A673 (cell line): ENCODE data around the gene UBASH3B. TPM values are rescaled to one million over a fixed set of nuclear protein-coding genes. Genes with fewer than 3 reads are reported as not detected.

Experiments
- BruUV-seq: library from RNA; stranded (reverse); fragments of 400-500 nt; replicated peaks from 2 replicates; lab custom pipeline; 2021; lab: Mats Ljungman, UMichigan
- CTCF ChIA-PET: fragments of 300-600 bp; sonication (Branson Sonifier 250); formaldehyde crosslinking; loops from one replicate; lab custom pipeline; 2022; ENCODE audit warnings: antibody characterized with exemption; lab: Charles Lee
- POLR2A ChIA-PET: fragments of 300-600 bp; sonication (Branson Sonifier 250); formaldehyde crosslinking; loops from one replicate; lab custom pipeline; 2022; ENCODE audit warnings: antibody characterized with exemption; ENCODE audit not compliant: low non-redundant PET; lab: Charles Lee
- DNase-seq: peaks from one replicate; pipeline ENCODE4 v3.0.0-alpha.2; 2015; ENCODE audit warnings: low spot score
- H3K27ac ChIP-seq: fragments of 200-600 bp; sonication (generic); 2 replicates; pipeline ENCODE4 v1.5.1; 2016; ENCODE audit warnings: mixed run types, low read depth, mild to moderate bottlenecking, mixed read lengths, antibody characterized with exemption, low read length; ENCODE audit not compliant: poor library complexity, severe bottlenecking
- H3K27me3 ChIP-seq: fragments of 200-600 bp; sonication (generic); replicated peaks from 2 replicates; pipeline ENCODE4 v1.6.1; 2017; ENCODE audit warnings: mixed run types, low read depth, mild to moderate bottlenecking, mixed read lengths, antibody characterized with exemption, low read length; ENCODE audit not compliant: insufficient read depth, poor library complexity
- H3K36me3 ChIP-seq: fragments of 200-600 bp; sonication (generic); 2 replicates; pipeline ENCODE4 v1.6.1; 2016; ENCODE audit warnings: mixed run types, mild to moderate bottlenecking, mixed read lengths, antibody characterized with exemption, low read length; ENCODE audit not compliant: insufficient read depth, poor library complexity, severe bottlenecking
- H3K4me1 ChIP-seq: fragments of 200-600 bp; sonication (generic); 2 replicates; pipeline ENCODE4 v1.6.1; 2017; ENCODE audit warnings: mixed run types, mild to moderate bottlenecking, mixed read lengths, antibody characterized with exemption, low read length; ENCODE audit not compliant: insufficient read depth, poor library complexity, severe bottlenecking
- H3K4me3 ChIP-seq: fragments of 200-600 bp; sonication (generic); 2 replicates; pipeline ENCODE4 v1.5.1; 2016; ENCODE audit warnings: low read depth, mixed run types, mild to moderate bottlenecking, mixed read lengths, low read length; ENCODE audit not compliant: poor library complexity, severe bottlenecking
- H3K9me3 ChIP-seq: fragments of 200-600 bp; sonication (generic); 2 replicates; pipeline ENCODE4 v1.6.1; 2016; ENCODE audit warnings: mixed run types, low read depth, mild to moderate bottlenecking, mixed read lengths, antibody characterized with exemption, low read length; ENCODE audit not compliant: poor library complexity, severe bottlenecking
- EZH2 ChIP-seq: fragments of 200-600 bp; sonication (generic); IDR thresholded peaks from 2 replicates; pipeline ENCODE4 v1.6.1; 2017; ENCODE audit warnings: borderline replicate concordance, low read depth, mild to moderate bottlenecking, mixed read lengths, antibody characterized with exemption, low read length; ENCODE audit not compliant: poor library complexity, severe bottlenecking
- intact Hi-C: fragments of 100-400 bp; cut with micrococcal nuclease; formaldehyde crosslinking; loops from one replicate; pipeline ENCODE4 v1.10.0; 2022; ENCODE audit not compliant: unreplicated experiment
- total RNA-seq: library from RNA; stranded (reverse); gene quantifications from 2 replicates; pipeline ENCODE4 v1.2.3, GENCODE V29; 2021
- TF ChIP-seq, protein P1 (sequence below): fragments of 300-800, 200-600 bp; sonication (generic); conservative IDR thresholded peaks from 2 replicates; pipeline ENCODE4 v1.5.1; 2017; ENCODE audit warnings: low read depth, mild to moderate bottlenecking, antibody characterized with exemption, low read length, moderate library complexity, mixed read lengths

The UBASH3B gene
- total RNA-seq, 1 experiment from 2014 or later: 15.3 TPM

DNA sequence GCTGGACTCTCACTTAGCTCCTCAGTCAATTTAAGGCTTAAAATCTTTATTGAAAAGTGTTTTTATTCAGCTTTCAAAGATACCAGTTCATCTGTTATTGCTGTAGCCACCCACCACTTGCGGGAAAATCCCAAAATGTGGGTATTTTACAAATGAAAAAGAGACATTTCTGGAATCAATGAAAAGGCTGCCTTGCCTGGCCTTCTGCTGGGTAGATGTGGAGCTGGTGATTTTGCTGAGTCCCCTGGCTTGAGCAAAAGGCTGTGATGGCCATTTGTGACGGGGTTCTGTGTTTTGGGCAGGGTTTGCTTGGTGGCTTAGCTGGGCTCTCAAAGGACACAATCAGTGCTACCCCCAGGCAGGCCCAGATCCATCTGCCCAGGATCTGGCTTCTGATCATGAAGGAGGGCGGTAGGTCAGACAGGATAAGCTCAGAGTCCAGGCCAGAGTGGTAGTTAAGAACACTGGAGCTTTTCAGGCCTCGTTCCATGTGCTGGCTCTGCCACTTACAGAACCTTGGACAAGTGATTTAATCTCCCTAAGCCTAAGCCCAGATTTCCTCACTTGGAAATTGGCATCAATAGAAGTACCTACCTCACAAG, 36.1 kb downstream of the UBASH3B start:
- TF ChIP-seq, protein P1, sequence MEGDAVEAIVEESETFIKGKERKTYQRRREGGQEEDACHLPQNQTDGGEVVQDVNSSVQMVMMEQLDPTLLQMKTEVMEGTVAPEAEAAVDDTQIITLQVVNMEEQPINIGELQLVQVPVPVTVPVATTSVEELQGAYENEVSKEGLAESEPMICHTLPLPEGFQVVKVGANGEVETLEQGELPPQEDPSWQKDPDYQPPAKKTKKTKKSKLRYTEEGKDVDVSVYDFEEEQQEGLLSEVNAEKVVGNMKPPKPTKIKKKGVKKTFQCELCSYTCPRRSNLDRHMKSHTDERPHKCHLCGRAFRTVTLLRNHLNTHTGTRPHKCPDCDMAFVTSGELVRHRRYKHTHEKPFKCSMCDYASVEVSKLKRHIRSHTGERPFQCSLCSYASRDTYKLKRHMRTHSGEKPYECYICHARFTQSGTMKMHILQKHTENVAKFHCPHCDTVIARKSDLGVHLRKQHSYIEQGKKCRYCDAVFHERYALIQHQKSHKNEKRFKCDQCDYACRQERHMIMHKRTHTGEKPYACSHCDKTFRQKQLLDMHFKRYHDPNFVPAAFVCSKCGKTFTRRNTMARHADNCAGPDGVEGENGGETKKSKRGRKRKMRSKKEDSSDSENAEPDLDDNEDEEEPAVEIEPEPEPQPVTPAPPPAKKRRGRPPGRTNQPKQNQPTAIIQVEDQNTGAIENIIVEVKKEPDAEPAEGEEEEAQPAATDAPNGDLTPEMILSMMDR: no peak
- TF ChIP-seq EZH2: no peak
- ChIA-PET POLR2A (no interaction called here), CTCF (no interaction called here)
- H3K36me3 ChIP-seq: no peaks in the 10 kb centered on the region
- no TSS peak for BruUV-seq
- DNase-seq: no peak
- intact Hi-C loops: no loop called here
- no peak overlapping the region for H3K4me3 ChIP-seq
- peaks cover 19% of the 10 kb centered on the region for H3K4me1 ChIP-seq
- H3K27ac ChIP-seq: peak overlapping the region; percentile 64
- no peaks in the 10 kb centered on the region for H3K9me3 ChIP-seq
- no peaks in the 10 kb centered on the region for H3K27me3 ChIP-seq

GRCh38 chr11:122692444-122692843, 36.9 kb downstream of the UBASH3B start:
- H3K36me3 ChIP-seq: no peaks in the 10 kb centered on the region
- POLR2A ChIA-PET: no interaction called here
- no peak overlapping the region for H3K4me3 ChIP-seq
- intact Hi-C loops: no loop called here
- no peak for DNase-seq
- H3K27me3 ChIP-seq: no peaks in the 10 kb centered on the region
- no peaks in the 10 kb centered on the region for H3K9me3 ChIP-seq
- H3K27ac ChIP-seq: no peak overlapping the region
- H3K4me1 ChIP-seq: peaks cover 27% of the 10 kb centered on the region
- CTCF ChIA-PET: no interaction called here
- no TSS peak for BruUV-seq
- no peak for TF ChIP-seq EZH2
- TF ChIP-seq, protein P1: no peak

- DNase-seq: no peak
- ChIA-PET CTCF (no interaction called here), POLR2A (no interaction called here)
- Histone ChIP-seq H3K27ac (no peak overlapping the region), H3K4me3 (no peak overlapping the region), H3K27me3 (no peaks in the 10 kb centered on the region), H3K4me1 (peaks cover 37% of the 10 kb centered on the region), H3K36me3 (no peaks in the 10 kb centered on the region), H3K9me3 (no peaks in the 10 kb centered on the region)
- TF ChIP-seq EZH2: no peak
- TF ChIP-seq, protein P1: no peak
- intact Hi-C loops: no loop called here
- no TSS peak for BruUV-seq
Observed at GRCh38 chr11:122695076-122695615, 39.6 kb downstream of the UBASH3B start.
